HG02938 (cell line): ENCODE data around the gene GALNT1.

Experiments
- ATAC-seq: cut with Tn5 transposase; IDR thresholded peaks from one replicate; pipeline ENCODE4 v1.9.1; 2021; ENCODE audit warnings: mild to moderate bottlenecking, moderate library complexity; ENCODE audit not compliant: unreplicated experiment

Gene GALNT1

GRCh38 chr18:35749701-35750100 lies 168.2 kb downstream of the GALNT1 start:
- no peak for ATAC-seq

- no peak for ATAC-seq
Observed at GRCh38 chr18:35750929-35751328, 169.4 kb downstream of the GALNT1 start.

- ATAC-seq: no peak
Observed at GRCh38 chr18:35753306-35753910, 171.9 kb downstream of the GALNT1 start.

GRCh38 chr18:35754464-35754863 lies 172.9 kb downstream of the GALNT1 start:
- no peak for ATAC-seq

- no peak for ATAC-seq
Observed at GRCh38 chr18:35755369-35755768, 173.8 kb downstream of the GALNT1 start.

GRCh38 chr18:35756506-35757117 lies 175.1 kb downstream of the GALNT1 start:
- ATAC-seq: peak; percentile 62
